PFSK-1 (cell line): ENCODE data around the gene HBD.

Source experiments
- SIN3A ChIP-seq: IDR thresholded peaks from 2 replicates; pipeline ENCODE4 v1.6.1; 2012; ENCODE audit warnings: mild to moderate bottlenecking, low read length, moderate library complexity, borderline replicate concordance; ENCODE audit not compliant: insufficient read depth
- TF ChIP-seq, protein P1 (sequence below), 2 experiments: IDR thresholded peaks; 2 replicates each; pipeline versions ENCODE4 v1.6.1 to v1.8.0; 2011 to 2012; ENCODE audit warnings: low read depth in 2 of 2, low read length in 2 of 2, control low read depth in 1 of 2, inconsistent platforms in 1 of 2, mild to moderate bottlenecking in 1 of 2, moderate library complexity in 1 of 2; ENCODE audit not compliant: insufficient read depth in 1 of 2

DNA sequence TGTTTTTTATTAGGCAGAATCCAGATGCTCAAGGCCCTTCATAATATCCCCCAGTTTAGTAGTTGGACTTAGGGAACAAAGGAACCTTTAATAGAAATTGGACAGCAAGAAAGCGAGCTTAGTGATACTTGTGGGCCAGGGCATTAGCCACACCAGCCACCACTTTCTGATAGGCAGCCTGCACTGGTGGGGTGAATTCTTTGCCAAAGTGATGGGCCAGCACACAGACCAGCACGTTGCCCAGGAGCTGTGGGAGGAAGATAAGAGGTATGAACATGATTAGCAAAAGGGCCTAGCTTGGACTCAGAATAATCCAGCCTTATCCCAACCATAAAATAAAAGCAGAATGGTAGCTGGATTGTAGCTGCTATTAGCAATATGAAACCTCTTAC, 8.8 kb downstream of the HBD start:
- TF ChIP-seq, protein P1, sequence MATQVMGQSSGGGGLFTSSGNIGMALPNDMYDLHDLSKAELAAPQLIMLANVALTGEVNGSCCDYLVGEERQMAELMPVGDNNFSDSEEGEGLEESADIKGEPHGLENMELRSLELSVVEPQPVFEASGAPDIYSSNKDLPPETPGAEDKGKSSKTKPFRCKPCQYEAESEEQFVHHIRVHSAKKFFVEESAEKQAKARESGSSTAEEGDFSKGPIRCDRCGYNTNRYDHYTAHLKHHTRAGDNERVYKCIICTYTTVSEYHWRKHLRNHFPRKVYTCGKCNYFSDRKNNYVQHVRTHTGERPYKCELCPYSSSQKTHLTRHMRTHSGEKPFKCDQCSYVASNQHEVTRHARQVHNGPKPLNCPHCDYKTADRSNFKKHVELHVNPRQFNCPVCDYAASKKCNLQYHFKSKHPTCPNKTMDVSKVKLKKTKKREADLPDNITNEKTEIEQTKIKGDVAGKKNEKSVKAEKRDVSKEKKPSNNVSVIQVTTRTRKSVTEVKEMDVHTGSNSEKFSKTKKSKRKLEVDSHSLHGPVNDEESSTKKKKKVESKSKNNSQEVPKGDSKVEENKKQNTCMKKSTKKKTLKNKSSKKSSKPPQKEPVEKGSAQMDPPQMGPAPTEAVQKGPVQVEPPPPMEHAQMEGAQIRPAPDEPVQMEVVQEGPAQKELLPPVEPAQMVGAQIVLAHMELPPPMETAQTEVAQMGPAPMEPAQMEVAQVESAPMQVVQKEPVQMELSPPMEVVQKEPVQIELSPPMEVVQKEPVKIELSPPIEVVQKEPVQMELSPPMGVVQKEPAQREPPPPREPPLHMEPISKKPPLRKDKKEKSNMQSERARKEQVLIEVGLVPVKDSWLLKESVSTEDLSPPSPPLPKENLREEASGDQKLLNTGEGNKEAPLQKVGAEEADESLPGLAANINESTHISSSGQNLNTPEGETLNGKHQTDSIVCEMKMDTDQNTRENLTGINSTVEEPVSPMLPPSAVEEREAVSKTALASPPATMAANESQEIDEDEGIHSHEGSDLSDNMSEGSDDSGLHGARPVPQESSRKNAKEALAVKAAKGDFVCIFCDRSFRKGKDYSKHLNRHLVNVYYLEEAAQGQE (IDR thresholded peaks at IDR 0.05; ENCODE audit: insufficient read depth in 1 of 2, low read depth in 2 of 2, low read length in 2 of 2), result no peak
- TF ChIP-seq SIN3A, result no peak
